Subcutaneous adipose tissue (tissue), 4 donors: ENCODE measurements around the gene SLC35B2. TPM values are rescaled to one million over a fixed set of nuclear protein-coding genes. Genes with fewer than 3 reads are reported as not detected.

Experiments used
- CTCF ChIP-seq: fragments of 450-650 bp; IDR thresholded peaks from one replicate; pipeline ENCODE4 v1.5.1; 2016; ENCODE audit warnings: low read depth, mild to moderate bottlenecking, control low read depth, antibody characterized with exemption, moderate library complexity
- total RNA-seq, 4 donors: library from RNA; depleted of rRNA; stranded (reverse); fragments of >200 nt; gene quantifications; one replicate each; pipeline ENCODE4 v1.1.0, GENCODE V29; 2016

The SLC35B2 gene
- total RNA-seq, 4 donors from 2014 or later = 14.2 to 30.3 (median 25.8) TPM

DNA sequence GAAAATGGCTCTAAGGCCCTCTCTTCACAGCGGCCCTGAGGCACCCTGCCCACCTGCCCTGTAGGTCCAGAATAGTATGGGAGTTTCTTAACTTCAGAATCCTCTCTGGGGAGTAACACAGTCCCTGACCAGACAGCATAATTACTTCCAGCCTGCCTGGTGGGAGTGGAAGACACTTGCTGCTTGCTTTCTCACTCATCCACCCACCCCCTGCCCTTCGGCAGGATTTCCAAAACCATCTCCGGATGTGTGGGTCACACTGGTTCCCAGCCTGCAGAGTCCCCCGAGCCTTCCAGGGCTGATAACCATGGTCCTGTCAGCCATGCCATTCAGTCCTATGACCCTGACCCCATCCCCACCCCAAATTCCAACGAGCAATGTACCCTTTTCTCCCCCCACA is 28.5 kb downstream of the SLC35B2 start:
- no peak for TF ChIP-seq CTCF

DNA sequence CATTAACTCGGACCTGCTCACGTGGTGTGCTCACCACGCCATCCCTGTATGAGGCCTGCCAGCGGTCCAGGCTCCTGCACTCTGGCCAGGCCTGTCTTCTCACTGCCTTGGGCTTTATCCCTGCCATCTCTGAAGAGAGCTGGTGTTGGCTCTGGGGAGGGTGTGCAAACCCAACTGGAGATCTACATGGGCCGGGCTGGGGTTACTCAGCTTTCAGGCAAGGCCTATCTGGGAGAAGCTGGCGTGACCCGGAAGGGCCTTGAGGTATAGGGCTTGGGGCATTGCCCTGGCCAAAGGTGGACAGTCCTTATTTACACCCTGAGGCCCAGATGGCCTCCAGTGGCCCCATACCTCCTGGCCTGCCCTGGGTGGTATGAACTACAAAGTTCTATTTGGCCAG is 28.9 kb downstream of the SLC35B2 start:
- TF ChIP-seq CTCF = no peak

DNA sequence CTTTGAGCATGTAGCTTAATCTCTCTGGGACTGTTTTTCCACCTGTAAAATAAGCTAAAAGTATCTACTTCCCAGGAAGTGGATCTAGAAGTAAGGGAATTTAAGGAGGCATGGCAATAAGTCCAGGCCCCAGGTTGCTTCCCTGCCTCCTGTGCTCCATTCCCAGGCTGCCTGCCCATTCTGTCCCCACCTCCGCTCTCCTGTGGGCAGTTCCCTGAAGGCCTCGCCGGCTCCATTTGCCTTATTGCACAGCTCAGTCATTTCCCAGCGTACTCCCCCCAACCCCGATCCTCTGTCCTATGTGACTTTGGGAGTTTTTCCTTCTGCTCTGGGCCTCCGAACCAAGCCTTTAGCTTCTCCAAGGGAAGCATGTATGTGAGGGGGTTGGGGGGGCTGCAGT is 29.3 kb downstream of the SLC35B2 start:
- no peak for TF ChIP-seq CTCF

- no peak for TF ChIP-seq CTCF
Observed at GRCh38 chr6:44227148-44227793, 30.1 kb downstream of the SLC35B2 start.

DNA sequence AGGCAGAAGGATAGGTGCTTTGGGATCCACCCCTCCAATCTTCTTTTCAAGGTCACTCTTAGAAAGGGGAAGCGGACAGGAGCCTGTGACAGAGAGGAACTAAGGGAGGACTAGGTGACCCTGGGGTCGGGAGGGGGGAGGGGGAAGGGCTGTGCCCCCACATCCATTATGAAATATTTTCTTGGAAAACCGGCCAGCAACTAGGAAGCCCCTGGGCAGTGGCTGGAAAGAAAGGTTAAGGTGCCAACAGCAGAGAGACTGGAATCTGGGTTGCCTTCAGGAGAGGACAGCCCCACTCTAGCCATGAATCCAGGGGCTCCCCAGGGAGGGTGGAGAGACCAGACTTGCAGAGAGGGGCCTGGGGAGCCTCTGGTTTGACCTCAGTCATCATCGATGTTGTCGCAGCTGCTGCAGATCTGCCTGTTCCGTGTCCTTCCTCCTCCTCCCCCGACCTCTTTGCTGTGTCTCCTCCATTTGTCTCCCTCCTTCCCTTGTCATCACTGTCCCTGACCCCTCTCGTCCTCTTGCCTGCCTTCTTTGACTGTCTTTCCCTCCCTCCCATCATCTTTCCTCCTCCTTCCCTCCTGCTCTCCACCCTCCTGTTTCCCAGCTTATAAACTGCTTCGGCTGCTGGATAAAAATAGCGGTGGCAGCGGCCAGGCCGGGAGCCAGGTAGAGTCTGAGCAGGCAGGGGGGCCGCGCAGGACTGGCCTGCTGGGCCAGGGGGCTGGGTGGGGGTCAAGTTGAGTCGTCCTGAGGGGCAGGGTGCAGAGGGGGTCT is 30.8 kb downstream of the SLC35B2 start:
- TF ChIP-seq CTCF = no peak

DNA sequence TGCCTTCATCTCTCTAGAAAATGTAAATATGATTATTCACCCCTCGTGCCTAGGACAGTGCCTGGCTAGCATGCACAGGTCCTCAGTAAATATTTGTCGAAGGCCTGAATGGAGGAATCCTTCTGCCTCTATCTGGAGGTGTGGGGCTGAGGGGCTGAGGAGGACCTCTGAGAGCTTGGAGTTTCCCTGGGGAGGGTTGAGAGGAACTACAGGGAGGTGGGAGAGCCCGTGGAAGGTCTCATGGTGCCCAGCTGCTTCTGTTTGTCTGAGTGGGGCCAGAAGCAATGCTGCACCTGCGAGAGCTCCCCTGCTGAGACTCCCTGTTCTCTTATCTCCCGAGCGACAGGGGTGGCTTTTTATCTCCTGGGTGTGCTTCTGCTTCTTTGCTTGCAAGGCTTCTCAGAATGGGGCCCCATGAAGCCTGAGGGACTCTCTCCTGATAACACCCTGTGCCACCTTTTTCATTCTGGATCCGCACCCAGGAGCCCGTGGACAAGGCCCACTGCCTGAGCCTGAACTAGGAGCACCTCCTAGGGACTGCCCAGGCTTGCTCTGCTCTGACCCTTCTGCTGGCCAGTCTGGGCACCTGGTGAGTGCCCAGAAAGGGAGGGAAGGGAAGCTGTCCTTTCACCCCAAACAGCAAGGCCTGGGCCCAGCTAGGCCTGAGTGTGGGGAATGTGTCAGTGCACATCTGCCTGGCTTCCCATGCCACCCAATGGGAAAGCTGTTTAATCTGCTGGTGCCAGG is 31.6 kb downstream of the SLC35B2 start:
- no peak for TF ChIP-seq CTCF

DNA sequence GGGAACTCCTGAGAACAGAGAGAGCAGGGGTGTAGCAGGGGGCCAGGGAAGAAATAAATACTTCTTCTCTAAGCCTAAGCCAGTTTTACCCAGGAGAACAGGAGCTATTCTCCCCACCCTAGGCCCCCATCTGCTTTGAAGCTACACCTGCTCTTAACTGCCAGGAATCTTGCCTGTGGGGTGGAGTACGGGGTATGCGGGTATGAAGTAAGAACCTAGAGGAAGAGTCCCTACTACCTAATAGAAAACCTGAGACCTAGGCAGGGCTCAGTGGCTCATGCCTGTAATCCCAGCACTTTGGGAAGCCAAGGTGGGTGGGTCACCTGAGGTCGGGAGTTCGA is 32.4 kb downstream of the SLC35B2 start:
- TF ChIP-seq CTCF = no peak
